Measurements from ENCODE around the gene ZBTB44.

GRCh38 chr11:130215531-130216220, 99.0 kb downstream of the ZBTB44 start:
- TF ChIP-seq, protein P1, sequence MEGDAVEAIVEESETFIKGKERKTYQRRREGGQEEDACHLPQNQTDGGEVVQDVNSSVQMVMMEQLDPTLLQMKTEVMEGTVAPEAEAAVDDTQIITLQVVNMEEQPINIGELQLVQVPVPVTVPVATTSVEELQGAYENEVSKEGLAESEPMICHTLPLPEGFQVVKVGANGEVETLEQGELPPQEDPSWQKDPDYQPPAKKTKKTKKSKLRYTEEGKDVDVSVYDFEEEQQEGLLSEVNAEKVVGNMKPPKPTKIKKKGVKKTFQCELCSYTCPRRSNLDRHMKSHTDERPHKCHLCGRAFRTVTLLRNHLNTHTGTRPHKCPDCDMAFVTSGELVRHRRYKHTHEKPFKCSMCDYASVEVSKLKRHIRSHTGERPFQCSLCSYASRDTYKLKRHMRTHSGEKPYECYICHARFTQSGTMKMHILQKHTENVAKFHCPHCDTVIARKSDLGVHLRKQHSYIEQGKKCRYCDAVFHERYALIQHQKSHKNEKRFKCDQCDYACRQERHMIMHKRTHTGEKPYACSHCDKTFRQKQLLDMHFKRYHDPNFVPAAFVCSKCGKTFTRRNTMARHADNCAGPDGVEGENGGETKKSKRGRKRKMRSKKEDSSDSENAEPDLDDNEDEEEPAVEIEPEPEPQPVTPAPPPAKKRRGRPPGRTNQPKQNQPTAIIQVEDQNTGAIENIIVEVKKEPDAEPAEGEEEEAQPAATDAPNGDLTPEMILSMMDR (IDR thresholded peaks at IDR 0.05; ENCODE audit: borderline replicate concordance, extremely low read depth, low read length, poor library complexity, severe bottlenecking), result no peak
- no peak for TF ChIP-seq EZH2 (IDR thresholded peaks at IDR 0.05; ENCODE audit: borderline replicate concordance, low read depth, low read length, severe bottlenecking)

Measured in DND-41 (cell line).